ENCODE results near the gene SEC22C. TPM values are rescaled to one million over a fixed set of nuclear protein-coding genes. Genes with fewer than 3 reads are reported as not detected.

The SEC22C gene
- total and polyA plus RNA-seq, 12 donors, result 21.1 to 32.9 (median 26.1) TPM

DNA sequence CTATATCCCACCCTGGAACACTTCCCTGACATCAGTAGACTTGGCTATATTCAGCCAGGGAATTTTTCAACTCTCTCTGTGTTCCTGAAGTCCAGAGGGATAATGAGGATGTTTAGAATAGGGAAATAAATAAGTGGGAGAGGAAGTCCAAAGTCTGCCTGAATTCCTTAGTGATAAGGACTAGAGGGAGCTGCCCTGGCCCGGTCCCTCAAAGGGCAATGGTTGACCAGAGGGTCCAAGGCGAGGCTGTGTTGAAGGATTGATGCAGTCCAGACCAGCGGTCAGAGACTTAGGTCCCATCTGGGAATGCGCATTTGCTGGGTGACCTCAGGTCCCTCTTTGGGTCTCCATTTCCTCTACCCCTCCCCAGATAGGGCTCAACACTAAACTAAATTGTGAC lies 71.4 kb downstream of the SEC22C start:
- Histone ChIP-seq H3K27ac (peak overlapping the region in 1 of 10 donors; percentile 40), H3K4me1 (peaks cover 5 to 35% (median 28%) of the 10 kb centered on the region in 9 donors), H3K9me3 (no peaks in the 10 kb centered on the region), H3K4me3 (no peak overlapping the region), H3K36me3 (no peaks in the 10 kb centered on the region), H3K27me3 (no peaks in the 10 kb centered on the region)
- TF ChIP-seq, protein P1, sequence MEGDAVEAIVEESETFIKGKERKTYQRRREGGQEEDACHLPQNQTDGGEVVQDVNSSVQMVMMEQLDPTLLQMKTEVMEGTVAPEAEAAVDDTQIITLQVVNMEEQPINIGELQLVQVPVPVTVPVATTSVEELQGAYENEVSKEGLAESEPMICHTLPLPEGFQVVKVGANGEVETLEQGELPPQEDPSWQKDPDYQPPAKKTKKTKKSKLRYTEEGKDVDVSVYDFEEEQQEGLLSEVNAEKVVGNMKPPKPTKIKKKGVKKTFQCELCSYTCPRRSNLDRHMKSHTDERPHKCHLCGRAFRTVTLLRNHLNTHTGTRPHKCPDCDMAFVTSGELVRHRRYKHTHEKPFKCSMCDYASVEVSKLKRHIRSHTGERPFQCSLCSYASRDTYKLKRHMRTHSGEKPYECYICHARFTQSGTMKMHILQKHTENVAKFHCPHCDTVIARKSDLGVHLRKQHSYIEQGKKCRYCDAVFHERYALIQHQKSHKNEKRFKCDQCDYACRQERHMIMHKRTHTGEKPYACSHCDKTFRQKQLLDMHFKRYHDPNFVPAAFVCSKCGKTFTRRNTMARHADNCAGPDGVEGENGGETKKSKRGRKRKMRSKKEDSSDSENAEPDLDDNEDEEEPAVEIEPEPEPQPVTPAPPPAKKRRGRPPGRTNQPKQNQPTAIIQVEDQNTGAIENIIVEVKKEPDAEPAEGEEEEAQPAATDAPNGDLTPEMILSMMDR (IDR thresholded peaks at IDR 0.05), result no peak
- intact Hi-C loops (cut with DNase I), result no loop called here
- no peak for ATAC-seq
- no peak for DNase-seq
- 58 to 59% methylated on average over 4 of the region's 4 CpGs for WGBS, 2 donors

DNA sequence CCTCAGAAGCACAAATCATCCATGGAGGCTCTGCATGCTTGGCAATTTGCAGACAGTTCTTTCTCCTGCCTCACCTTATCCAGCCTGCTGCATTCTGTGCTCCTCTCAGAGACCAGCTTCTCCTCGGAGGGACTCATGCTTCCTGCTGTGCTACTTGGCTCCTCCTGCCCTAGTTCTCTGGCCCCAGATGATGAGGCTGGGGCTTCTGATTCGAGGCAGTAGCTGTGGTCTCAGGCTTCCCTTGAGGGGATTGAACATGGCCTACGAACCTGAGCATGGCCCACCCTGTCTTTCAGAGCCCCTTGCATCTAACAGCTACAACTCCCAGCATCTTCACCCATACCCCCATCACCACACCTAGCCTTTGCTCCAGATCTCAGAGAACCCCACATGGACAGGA lies 72.7 kb downstream of the SEC22C start:
- TF ChIP-seq, protein P1 (IDR thresholded peaks at IDR 0.05), result no peak
- peaks cover 5 to 26% (median 19%) of the 10 kb centered on the region in 9 donors for H3K4me1 ChIP-seq
- intact Hi-C loops (cut with DNase I), result no loop called here
- no peak overlapping the region for H3K4me3 ChIP-seq
- DNase-seq, result no peak
- H3K27me3 ChIP-seq, result no peaks in the 10 kb centered on the region
- ATAC-seq, result no peak
- no peaks in the 10 kb centered on the region for H3K36me3 ChIP-seq
- WGBS, 2 donors, result 73 to 76% methylated on average over 3 of the region's 3 CpGs
- H3K27ac ChIP-seq, result no peak overlapping the region
- no peaks in the 10 kb centered on the region for H3K9me3 ChIP-seq

DNA sequence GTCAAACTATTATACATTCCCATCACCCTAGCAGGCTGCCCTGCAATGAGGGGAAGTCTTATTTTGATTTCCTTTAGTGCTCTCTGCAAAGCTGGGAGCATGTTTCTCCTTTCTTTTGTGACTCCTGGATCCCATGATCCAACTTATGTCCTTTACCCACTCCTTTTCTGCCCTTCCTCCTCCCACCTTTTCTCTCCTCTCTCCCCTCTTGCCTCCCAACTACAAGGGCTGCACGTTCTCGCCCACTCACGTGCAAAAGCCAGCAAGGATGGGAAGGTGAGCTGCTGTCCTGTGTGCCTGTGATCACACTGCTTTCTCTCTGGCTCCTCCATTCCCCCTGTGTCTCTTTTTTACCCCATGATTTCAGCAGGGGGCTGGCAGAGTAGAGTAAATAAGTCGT lies 73.2 kb downstream of the SEC22C start:
- no peaks in the 10 kb centered on the region for H3K9me3 ChIP-seq

DNA sequence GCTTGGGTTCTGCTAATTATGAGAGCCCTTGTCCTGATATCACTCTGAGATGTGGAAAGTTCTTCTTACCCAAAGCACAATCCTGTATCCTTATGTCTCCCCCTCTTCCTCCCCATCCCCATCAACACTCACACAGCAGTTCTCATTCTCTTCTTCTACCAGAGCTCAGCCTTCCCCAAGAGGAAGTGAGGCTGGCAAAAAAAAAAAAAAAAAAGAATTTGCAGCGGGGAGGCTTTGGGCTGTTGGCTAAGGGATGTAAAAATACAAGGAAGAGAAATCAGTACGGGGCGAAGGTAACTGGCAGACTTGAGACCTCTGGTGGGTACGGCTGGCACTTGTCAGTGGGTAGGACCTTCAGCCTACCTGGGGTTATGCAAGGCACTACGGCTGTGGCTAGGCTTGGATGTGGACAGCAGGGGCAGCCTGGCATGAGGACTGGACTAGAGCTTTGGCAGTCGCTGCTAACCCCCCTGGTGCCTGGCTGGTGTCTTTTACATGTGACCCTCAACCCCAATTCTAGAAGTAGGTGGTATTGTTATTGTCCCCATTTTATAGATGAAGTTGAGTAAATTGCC lies 73.9 kb downstream of the SEC22C start:
- 65 to 79% methylated on average over 6 of the region's 6 CpGs for WGBS, 2 donors
- no peak for DNase-seq

More for the DNA sequence above, 73.2 kb downstream of the SEC22C start:
- Histone ChIP-seq H3K27me3 (peaks cover 0 to 3% (median 0%) of the 10 kb centered on the region in 7 donors), H3K27ac (no peak overlapping the region), H3K4me1 (peaks cover 5 to 26% (median 19%) of the 10 kb centered on the region in 9 donors), H3K4me3 (no peak overlapping the region), H3K36me3 (no peaks in the 10 kb centered on the region)
- no peak for DNase-seq
- intact Hi-C loops (cut with DNase I), result no loop called here
- WGBS, 2 donors, result 65 to 69% methylated on average over 4 of the region's 4 CpGs
- no peak for ATAC-seq
- TF ChIP-seq, protein P1 (IDR thresholded peaks at IDR 0.05), result no peak

More for the DNA sequence above, 73.9 kb downstream of the SEC22C start:
- H3K27ac ChIP-seq, result no peak overlapping the region
- intact Hi-C loops (cut with DNase I), result no loop called here
- H3K4me1 ChIP-seq, result peaks cover 6 to 30% (median 19%) of the 10 kb centered on the region in 9 donors
- TF ChIP-seq, protein P1 (IDR thresholded peaks at IDR 0.05), result no peak
- peaks cover 0 to 10% (median 2%) of the 10 kb centered on the region in 7 donors for H3K27me3 ChIP-seq
- no peaks in the 10 kb centered on the region for H3K36me3 ChIP-seq
- no peak for ATAC-seq
- H3K9me3 ChIP-seq, result no peaks in the 10 kb centered on the region
- no peak overlapping the region for H3K4me3 ChIP-seq

All from heart right ventricle (tissue), 16 donors.